Measurements from ENCODE around the gene CC2D2B. TPM values are rescaled to one million over a fixed set of nuclear protein-coding genes. Genes with fewer than 3 reads are reported as not detected.
"Not testable (repeated sequence)": the region's sequence is repeated elsewhere in the genome, so short reads cannot be mapped to it uniquely, and the experiment has no call there.

The CC2D2B gene
- total RNA-seq, 1 donor from 2014 or later, result 7.0 TPM

- no peak for DNase-seq (ENCODE audit: low spot score)
Measured at GRCh38 chr10:96023168-96023567, 115.4 kb downstream of the CC2D2B start.

GRCh38 chr10:96025566-96025965, 117.8 kb downstream of the CC2D2B start:
- no peak for DNase-seq (ENCODE audit: low spot score)

- no peak for DNase-seq (ENCODE audit: low spot score)
Measured at GRCh38 chr10:96034625-96035024, 126.8 kb downstream of the CC2D2B start.

- DNase-seq (ENCODE audit: low spot score), result no peak
Measured at GRCh38 chr10:96038476-96039387, 131.0 kb downstream of the CC2D2B start.

- no peak for DNase-seq (ENCODE audit: low spot score)
Measured at GRCh38 chr10:96041146-96041545, 133.4 kb downstream of the CC2D2B start.

GRCh38 chr10:96043033-96043892, 135.5 kb downstream of the CC2D2B start, which contains the start of gene CCNJ:
TSS of gene CCNJ (plus strand) at chr10:96043583. CDS start at chr10:96044394, 811 bp downstream.
- DNase-seq (ENCODE audit: low spot score), result peak; percentile 87

GRCh38 chr10:96043893-96044715, 136.3 kb downstream of the CC2D2B start:
- peak; percentile 50 for DNase-seq (ENCODE audit: low spot score)

- DNase-seq (ENCODE audit: low spot score), result no peak
Measured at GRCh38 chr10:96044736-96045135, 137.0 kb downstream of the CC2D2B start.

GRCh38 chr10:96046546-96046945, 138.8 kb downstream of the CC2D2B start:
- DNase-seq (ENCODE audit: low spot score), result no peak

- DNase-seq (ENCODE audit: low spot score), result no peak
Measured at GRCh38 chr10:96047004-96047649, 139.4 kb downstream of the CC2D2B start.

- not testable (repeated sequence) for DNase-seq (ENCODE audit: low spot score)
Measured at GRCh38 chr10:96047925-96048324, 140.2 kb downstream of the CC2D2B start.

GRCh38 chr10:96049340-96049739, 141.6 kb downstream of the CC2D2B start:
- DNase-seq (ENCODE audit: low spot score), result no peak

- DNase-seq (ENCODE audit: low spot score), result no peak
Measured at GRCh38 chr10:96053985-96054384, 146.2 kb downstream of the CC2D2B start.

GRCh38 chr10:96056787-96057186, 149.0 kb downstream of the CC2D2B start:
- DNase-seq (ENCODE audit: low spot score), result no peak

GRCh38 chr10:96061232-96061631, 153.5 kb downstream of the CC2D2B start:
- DNase-seq (ENCODE audit: low spot score), result no peak

GRCh38 chr10:96072674-96073073, 164.9 kb downstream of the CC2D2B start:
- DNase-seq (ENCODE audit: low spot score), result no peak

GRCh38 chr10:96073722-96074121, 165.9 kb downstream of the CC2D2B start:
- no peak for DNase-seq (ENCODE audit: low spot score)

GRCh38 chr10:96074776-96075175, 167.0 kb downstream of the CC2D2B start:
- no peak for DNase-seq (ENCODE audit: low spot score)

- DNase-seq (ENCODE audit: low spot score), result no peak
Measured at GRCh38 chr10:96075977-96076376, 168.2 kb downstream of the CC2D2B start.

GRCh38 chr10:96077156-96077555, 169.4 kb downstream of the CC2D2B start:
- DNase-seq (ENCODE audit: low spot score), result no peak

- no peak for DNase-seq (ENCODE audit: low spot score)
Measured at GRCh38 chr10:96082153-96082552, 174.4 kb downstream of the CC2D2B start.

Measured in ureter (tissue), 1 donor.